Stimulated activated CD8-positive, alpha-beta memory T cell treated with anti-CD3 and anti-CD28 coated beads, Interleukin-12 subunit alpha, Interleukin-12 subunit beta, amount 100 ng/mL, for 24 hours (primary cell): Measurements from ENCODE around the gene SNX27.

Experiments used
- DNase-seq: peaks from one replicate; pipeline ENCODE4 v3.0.0-alpha.2; 2020; ENCODE audit errors: extremely low read depth

Gene SNX27

GRCh38 chr1:151705753-151706463, 94.1 kb downstream of the SNX27 start:
- no peak for DNase-seq

GRCh38 chr1:151706464-151707415, 94.9 kb downstream of the SNX27 start:
- DNase-seq, result no peak

- no peak for DNase-seq
These were observed 95.8 kb downstream of the SNX27 start for GRCh38 chr1:151707541-151708065.

- no peak for DNase-seq
These were observed 97.0 kb downstream of the SNX27 start for GRCh38 chr1:151708891-151709290.

DNA sequence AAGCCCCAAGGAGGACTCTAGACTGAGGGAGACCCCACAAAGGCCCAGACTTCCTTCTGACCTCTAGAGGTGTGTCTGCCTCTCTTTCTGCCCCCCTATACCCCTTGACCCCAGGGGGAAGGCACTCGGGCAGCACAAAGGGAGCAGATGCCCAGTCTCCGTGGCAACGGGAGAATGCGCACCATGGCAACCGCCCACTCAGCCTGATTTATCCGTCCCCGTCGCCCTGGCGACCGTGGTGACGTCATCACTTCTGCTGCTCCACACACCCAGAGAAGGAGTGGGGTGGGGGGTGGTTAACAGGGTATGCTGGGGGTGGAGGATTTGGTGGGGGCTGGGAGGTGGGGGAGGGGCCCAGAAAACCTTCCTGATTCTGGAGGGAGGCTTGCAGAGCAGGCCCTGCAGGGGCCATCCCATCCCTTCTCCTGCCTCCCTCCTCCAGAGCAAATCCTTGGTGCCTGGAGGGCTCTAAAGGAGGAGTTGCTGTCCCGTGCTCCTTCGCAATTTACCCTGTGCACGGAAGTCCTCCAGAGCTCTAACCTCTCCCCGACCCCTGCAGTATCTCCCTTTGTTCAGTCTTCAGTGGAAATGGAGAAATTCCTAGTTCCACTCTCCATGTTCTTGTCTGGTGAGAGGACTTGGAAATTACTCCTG, 98.5 kb downstream of the SNX27 start:
- no peak for DNase-seq

DNA sequence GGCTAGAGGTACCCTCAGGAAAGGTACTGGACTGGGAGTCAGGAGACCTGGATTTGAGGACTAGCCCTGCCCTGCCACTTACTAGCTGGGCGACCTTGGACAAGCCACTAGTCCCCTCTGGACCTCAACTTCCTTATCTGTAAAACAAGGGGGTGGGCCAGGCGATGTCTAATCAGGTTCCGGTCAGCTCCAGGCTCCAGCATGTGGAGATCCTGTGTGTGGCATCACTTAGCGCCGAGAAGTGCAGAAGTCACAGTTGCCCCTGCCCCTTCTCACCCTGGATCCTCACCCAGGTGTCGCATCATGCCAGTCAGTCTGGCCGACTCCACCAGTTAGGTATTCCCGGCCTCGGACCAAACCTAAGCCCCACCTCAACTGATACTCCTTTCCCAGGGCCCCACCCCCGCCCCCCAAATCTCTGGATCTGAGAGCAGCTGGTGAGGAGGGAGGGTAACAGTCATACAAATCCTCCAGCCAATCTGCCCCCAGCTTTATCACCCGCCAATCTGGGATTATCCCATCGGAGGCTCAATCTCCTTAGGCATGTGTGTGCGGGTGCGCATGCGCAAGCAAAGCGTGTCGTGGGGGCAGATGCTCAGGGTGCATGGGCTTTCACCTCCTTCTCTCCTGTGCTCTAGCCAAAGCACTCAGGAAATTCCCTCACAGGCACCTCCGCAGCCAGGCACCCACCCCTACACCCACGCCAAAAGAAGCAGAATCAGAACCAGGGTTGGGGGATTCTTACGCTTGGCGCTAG, 99.4 kb downstream of the SNX27 start:
- DNase-seq, result no peak

DNA sequence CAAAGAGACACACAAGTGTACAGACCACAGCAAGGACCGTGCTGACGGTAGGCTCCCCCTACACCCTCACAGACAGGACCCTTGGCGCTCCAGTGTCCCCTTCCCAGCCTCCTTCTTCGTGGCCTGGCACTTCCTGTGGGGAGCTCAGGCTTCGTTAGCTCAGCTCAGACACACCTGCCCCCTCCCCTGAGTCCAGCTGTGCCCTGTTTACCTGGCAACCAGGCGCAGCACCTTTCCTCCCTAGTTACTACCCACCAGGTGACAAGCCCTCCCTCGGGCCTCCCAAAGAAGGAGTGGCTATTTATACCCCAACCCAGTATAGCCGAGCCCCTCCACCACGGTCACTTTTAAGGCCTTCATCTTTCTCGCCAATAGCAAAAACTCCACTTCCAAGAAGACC, 100.1 kb downstream of the SNX27 start:
- DNase-seq, result no peak

GRCh38 chr1:151713044-151713443, 101.2 kb downstream of the SNX27 start:
- no peak for DNase-seq

- DNase-seq, result no peak
These were observed 102.0 kb downstream of the SNX27 start for GRCh38 chr1:151713874-151714273.

- no peak for DNase-seq
These were observed 103.2 kb downstream of the SNX27 start for GRCh38 chr1:151714820-151715725.

GRCh38 chr1:151715726-151716404, 104.0 kb downstream of the SNX27 start:
- no peak for DNase-seq

DNA sequence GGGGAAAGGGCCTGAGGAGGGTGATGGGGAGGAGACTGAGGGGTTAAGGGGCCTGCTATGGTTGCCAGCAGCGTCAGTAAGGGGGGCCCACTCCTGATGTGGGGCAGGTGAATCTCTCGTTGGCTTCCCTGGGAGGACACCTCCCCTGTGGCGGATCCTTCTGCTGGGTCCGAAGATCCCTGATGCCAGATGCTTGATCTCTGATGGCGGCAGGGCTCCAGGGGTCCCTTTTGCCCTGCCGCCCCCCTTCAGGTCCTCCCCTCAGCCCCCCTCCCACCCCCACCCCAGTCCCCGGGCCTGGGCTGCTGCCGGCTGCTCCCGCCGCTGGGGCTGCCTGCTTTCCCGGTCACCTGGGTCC, 104.5 kb downstream of the SNX27 start:
- no peak for DNase-seq

GRCh38 chr1:151716771-151717631, 105.2 kb downstream of the SNX27 start, which contains the start of gene CELF3:
Gene CELF3 (minus strand): TSS chr1:151716803. CDS start chr1:151716020, 783 bp downstream.
- DNase-seq, result no peak

GRCh38 chr1:151718011-151718431, 106.2 kb downstream of the SNX27 start:
- DNase-seq, result no peak

- DNase-seq, result no peak
These were observed 106.8 kb downstream of the SNX27 start for GRCh38 chr1:151718666-151719065.

DNA sequence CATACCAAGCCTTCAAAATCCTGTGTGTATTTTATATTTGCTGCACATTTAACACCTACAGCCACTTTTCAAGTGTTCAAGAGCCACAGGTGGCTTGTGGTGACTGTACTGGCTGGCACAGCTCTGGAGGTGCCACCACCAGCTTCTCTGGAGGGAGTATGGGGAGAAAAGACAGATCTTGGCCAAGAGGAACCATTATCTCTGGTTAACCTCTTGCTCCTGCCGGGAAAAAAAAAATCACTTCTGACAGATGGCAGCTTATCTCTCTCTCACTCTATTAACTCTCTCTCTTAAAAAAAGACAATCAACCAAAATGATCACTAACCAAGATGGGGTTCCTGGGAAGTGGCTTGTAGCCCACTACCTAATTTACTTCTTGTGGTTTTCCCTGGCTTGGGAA, 108.3 kb downstream of the SNX27 start:
- DNase-seq, result no peak

- DNase-seq, result no peak
These were observed 108.7 kb downstream of the SNX27 start for GRCh38 chr1:151720554-151720953.

DNA sequence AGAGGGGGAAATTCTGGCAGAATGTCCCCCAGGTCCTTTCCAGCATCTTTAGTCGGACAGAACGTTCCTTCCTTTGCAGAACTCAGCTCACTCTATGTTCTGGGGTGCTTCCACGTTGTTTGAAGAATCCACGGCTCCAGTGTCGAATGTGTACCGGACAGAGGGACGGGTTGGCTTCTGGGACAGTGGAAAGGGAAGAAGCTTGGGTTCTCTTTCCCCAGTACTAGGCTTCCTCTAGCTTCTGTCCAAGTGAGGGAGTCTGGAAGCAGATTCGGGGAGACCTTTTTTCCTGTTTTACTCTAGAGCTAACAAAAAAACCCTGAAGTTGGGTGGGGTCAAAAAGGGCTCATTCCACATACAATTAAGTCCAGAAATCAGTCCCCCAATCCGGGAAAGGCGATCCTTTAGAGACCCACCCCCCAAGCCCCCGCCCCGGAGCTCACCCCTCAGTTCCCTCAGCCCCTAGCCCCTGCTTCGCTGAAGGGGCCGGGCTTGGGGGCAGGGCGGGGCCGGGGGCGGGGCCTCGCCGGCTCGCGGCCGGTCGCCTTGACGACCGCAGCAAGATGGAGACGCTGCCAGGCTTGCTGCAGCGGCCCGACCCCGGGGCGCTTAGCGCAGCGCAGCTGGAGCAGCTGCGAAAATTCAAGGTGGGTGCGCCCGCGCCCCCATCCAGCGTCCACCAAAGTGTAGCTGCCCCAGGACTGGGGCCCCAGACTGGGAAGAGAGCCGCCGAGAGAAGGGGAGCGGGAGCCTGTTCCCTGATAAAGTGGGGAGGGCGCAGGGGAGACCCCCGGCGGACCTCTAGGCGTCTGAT, 109.3 kb downstream of the SNX27 start, which contains the start of gene RIIAD1:
RIIAD1 (plus strand) TSS at position 549 of the 814 bp plus-strand sequence; CDS start at position 564, 15 bp downstream.
- DNase-seq, result no peak
